Upper lobe of left lung (tissue), 6 donors: ENCODE measurements around the gene TECTB. TPM values are rescaled to one million over a fixed set of nuclear protein-coding genes. Genes with fewer than 3 reads are reported as not detected.

Experiments
- ATAC-seq, 2 donors: fragments of 200-7000 bp; cut with Tn5 transposase; one replicate each; pipeline ENCODE4 v1.9.1; 2022; ENCODE audit warnings: mild to moderate bottlenecking in 2 of 2, moderate library complexity in 2 of 2; ENCODE audit not compliant: low FRiP score in 2 of 2
- DNase-seq, 2 donors: peaks; one replicate each; pipeline ENCODE4 v3.0.0-alpha.2; 2019 to 2020
- H3K27ac ChIP-seq, 4 donors: fragments of 200-600 bp; sonication (generic); one replicate each; pipeline ENCODE4 v1.5.1; 2016 to 2019
- H3K27me3 ChIP-seq, 4 donors: fragments of 200-600 bp; sonication (generic); one replicate each; pipeline ENCODE4 v1.5.1; 2017 to 2019
- H3K36me3 ChIP-seq, 4 donors: fragments of 200-600 bp; sonication (generic); one replicate each; pipeline ENCODE4 v1.5.1; 2016 to 2019
- H3K4me1 ChIP-seq, 4 donors: fragments of 200-600 bp; sonication (generic); one replicate each; pipeline ENCODE4 v1.5.1; 2018 to 2019
- H3K4me3 ChIP-seq, 4 donors: fragments of 200-600 bp; sonication (generic); one replicate each; pipeline ENCODE4 v1.5.1; 2017 to 2019; ENCODE audit warnings: mild to moderate bottlenecking in 2 of 4, moderate library complexity in 1 of 4
- H3K9me3 ChIP-seq, 4 donors: fragments of 200-600 bp; sonication (generic); one replicate each; pipeline ENCODE4 v1.5.1; 2018 to 2019
- CTCF ChIP-seq, 6 experiments: fragments of 450-650 bp in 4 of 6; fragments of 200-600 bp in 2 of 6; sonication (generic) in 2 of 6; IDR thresholded peaks; one replicate each; pipeline ENCODE4 v1.5.1; 2016 to 2019; ENCODE audit warnings: antibody characterized with exemption in 6 of 6
- EP300 ChIP-seq, 4 donors: sonication (generic); formaldehyde crosslinking; IDR thresholded peaks; one replicate each; pipeline ENCODE4 v1.5.1; 2017; ENCODE audit warnings: antibody characterized with exemption in 4 of 4, control low read depth in 2 of 4
- POLR2A ChIP-seq, 4 donors: fragments of 450-650 bp; IDR thresholded peaks; one replicate each; pipeline ENCODE4 v1.5.1; 2016 to 2017; ENCODE audit warnings: antibody characterized with exemption in 4 of 4, mild to moderate bottlenecking in 2 of 4
- POLR2AphosphoS5 ChIP-seq, 2 donors: sonication (generic); formaldehyde crosslinking; IDR thresholded peaks; one replicate each; pipeline ENCODE4 v1.5.1; 2017; ENCODE audit warnings: antibody characterized with exemption in 2 of 2
- WGBS, 2 donors: methylation state at CpG; one replicate each; pipeline ENCODE4 v1.1.5; 2017 to 2018; 5-methylcytosine and 5-hydroxymethylcytosine counted together
- small RNA-seq, 4 donors: library from RNA; depleted of rRNA; stranded (forward); fragments of <200 nt; gene quantifications; one replicate each; pipeline ENCODE3, GENCODE V24; 2016
- total RNA-seq, 6 donors: library from RNA; depleted of rRNA in 4 of 6; stranded (reverse); fragments of >200 nt in 4 of 6; gene quantifications; one replicate each; pipeline versions ENCODE4 v1.1.0 to v1.2.1, GENCODE V29; 2016 to 2021
- donor health status: DM: no; HTN: no; CAD: no; lungs with moderate emphysema.
- donor health status: DM: no; HTN: yes; CAD: no; lungs with severe emphysema.

TECTB gene
- total RNA-seq, 6 donors from 2014 or later, result not detected

- 21 to 86% methylated on average over 1 of the region's 1 CpG for whole genome bisulfite sequencing, 2 donors
Observed at GRCh38 chr10:112348759-112349158, 65.6 kb downstream of the TECTB start.

GRCh38 chr10:112349521-112350085 lies 66.4 kb downstream of the TECTB start:
- 96 to 98% methylated on average over 29 to 30 of the region's 46 CpGs for WGBS, 2 donors
- Histone ChIP-seq H3K27ac (no peak overlapping the region), H3K4me1 (no peaks in the 10 kb centered on the region), H3K9me3 (no peaks in the 10 kb centered on the region), H3K36me3 (no peaks in the 10 kb centered on the region), H3K27me3 (no peaks in the 10 kb centered on the region), H3K4me3 (no peak overlapping the region)
- ATAC-seq, result peak in 1 of 2 donors; percentile 17
- TF ChIP-seq POLR2AphosphoS5 (IDR thresholded peaks at IDR 0.05) (no peak), POLR2A (IDR thresholded peaks at IDR 0.05) (no peak), CTCF (IDR thresholded peaks at IDR 0.05) (no peak), EP300 (IDR thresholded peaks at IDR 0.05) (no peak)
- DNase-seq, result peak in 1 of 2 donors; percentile 73

More at GRCh38 chr10:112348759-112349158, 65.6 kb downstream of the TECTB start:
- Histone ChIP-seq H3K9me3 (no peaks in the 10 kb centered on the region), H3K27me3 (no peaks in the 10 kb centered on the region), H3K4me1 (no peaks in the 10 kb centered on the region), H3K27ac (no peak overlapping the region), H3K36me3 (no peaks in the 10 kb centered on the region), H3K4me3 (no peak overlapping the region)
- TF ChIP-seq POLR2AphosphoS5 (IDR thresholded peaks at IDR 0.05), result no peak
- TF ChIP-seq POLR2A (IDR thresholded peaks at IDR 0.05), result no peak
- DNase-seq, result no peak
- no peak for ATAC-seq

GRCh38 chr10:112351146-112351545 lies 67.9 kb downstream of the TECTB start:
- no peaks in the 10 kb centered on the region for H3K4me1 ChIP-seq
- H3K9me3 ChIP-seq, result no peaks in the 10 kb centered on the region
- WGBS, 2 donors, result 89 to 93% methylated on average over 8 of the region's 8 CpGs
- ATAC-seq (no peak), DNase-seq (no peak)
- H3K36me3 ChIP-seq, result no peaks in the 10 kb centered on the region
- no peaks in the 10 kb centered on the region for H3K27me3 ChIP-seq
- H3K4me3 ChIP-seq, result no peak overlapping the region
- TF ChIP-seq POLR2A (IDR thresholded peaks at IDR 0.05) (no peak), EP300 (IDR thresholded peaks at IDR 0.05) (no peak), CTCF (IDR thresholded peaks at IDR 0.05) (no peak)
- no peak overlapping the region for H3K27ac ChIP-seq

- TF ChIP-seq EP300 (IDR thresholded peaks at IDR 0.05) (no peak), POLR2AphosphoS5 (IDR thresholded peaks at IDR 0.05) (no peak), CTCF (IDR thresholded peaks at IDR 0.05) (no peak), POLR2A (IDR thresholded peaks at IDR 0.05) (no peak)
- no peak for DNase-seq
- H3K4me1 ChIP-seq, result no peaks in the 10 kb centered on the region
- no peaks in the 10 kb centered on the region for H3K36me3 ChIP-seq
- H3K27ac ChIP-seq, result no peak overlapping the region
- H3K4me3 ChIP-seq, result no peak overlapping the region
- 76 to 96% methylated on average over 3 of the region's 3 CpGs for WGBS, 2 donors
- H3K9me3 ChIP-seq, result no peaks in the 10 kb centered on the region
- H3K27me3 ChIP-seq, result no peaks in the 10 kb centered on the region
- no peak for ATAC-seq
Observed at GRCh38 chr10:112352044-112352443, 68.8 kb downstream of the TECTB start.

- H3K36me3 ChIP-seq, result no peaks in the 10 kb centered on the region
- H3K27ac ChIP-seq, result no peak overlapping the region
- TF ChIP-seq EP300 (IDR thresholded peaks at IDR 0.05) (no peak), POLR2AphosphoS5 (IDR thresholded peaks at IDR 0.05) (no peak), POLR2A (IDR thresholded peaks at IDR 0.05) (no peak), CTCF (IDR thresholded peaks at IDR 0.05) (no peak)
- no peak overlapping the region for H3K4me3 ChIP-seq
- ATAC-seq (no peak), DNase-seq (no peak)
- H3K4me1 ChIP-seq, result no peaks in the 10 kb centered on the region
- H3K27me3 ChIP-seq, result no peaks in the 10 kb centered on the region
- H3K9me3 ChIP-seq, result no peaks in the 10 kb centered on the region
Observed at GRCh38 chr10:112353046-112353445, 69.8 kb downstream of the TECTB start.

Small RNA genes within 50 kb of the gene (small RNA-seq; reads per million reads assigned to genes)
- gene MIR6715A, result 0 to 0.06 (median 0) reads per million in 4 donors

Other genes starting within 250 kb of the TECTB start
- gene GPAM, start 99.6 kb upstream of the TECTB start, total RNA-seq, result 10 to 100 TPM in 3 of 6 donors, 1 to 10 TPM in 3; 6.7 to 26.2 (median 10.6) TPM
- 10 to 100 TPM; 33.2 to 73.0 (median 62.0) TPM for gene ACSL5, start 90.7 kb downstream of the TECTB start, total RNA-seq
- 10 to 100 TPM; 18.6 to 57.6 (median 32.2) TPM for gene ZDHHC6, start 163.5 kb downstream of the TECTB start, total RNA-seq
- 100 to 1,000 TPM in 1 of 6 donors, 10 to 100 TPM in 5; 29.5 to 247 (median 43.0) TPM for gene VTI1A, start 163.8 kb downstream of the TECTB start, total RNA-seq